H1 (cell line): ENCODE results near the gene TMEM220. TPM values are rescaled to one million over a fixed set of nuclear protein-coding genes. Genes with fewer than 3 reads are reported as not detected.

Experiments
- CTCF ChIA-PET: fragments of 300-600 bp; sonication (Branson Sonifier 250); formaldehyde crosslinking; loops from one replicate; lab custom pipeline; 2021; ENCODE audit not compliant: partially characterized antibody; lab: Charles Lee
- POLR2A ChIA-PET: fragments of 300-600 bp; sonication (Branson Sonifier 250); formaldehyde crosslinking; loops from one replicate; lab custom pipeline; 2021; ENCODE audit warnings: inconsistent platforms; ENCODE audit not compliant: partially characterized antibody; lab: Charles Lee
- DNase-seq, 2 experiments: peaks; one replicate each; pipeline versions ENCODE4 v3.0.0 to v3.0.0-alpha.2; 2010 to 2022; ENCODE audit warnings: low spot score in 2 of 2, low read depth in 1 of 2, mixed read lengths in 1 of 2
- FAIRE-seq: peaks from 2 replicates; lab custom pipeline; 2011; peaks lifted over from hg19 to GRCh38; lab: Jason Lieb, UNC
- H2AFZ ChIP-seq: 2 replicates; pipeline ENCODE4 v1.8.1; 2012; ENCODE audit warnings: low read length, inconsistent platforms
- H2AK5ac ChIP-seq: 2 replicates; pipeline ENCODE4 v1.6.1; 2013; ENCODE audit warnings: low read depth, low read length
- H2BK120ac ChIP-seq: replicated peaks from 2 replicates; pipeline ENCODE3; 2013; ENCODE audit warnings: low read depth, low read length, inconsistent platforms
- H2BK12ac ChIP-seq: 2 replicates; pipeline ENCODE4 v1.6.1; 2013; ENCODE audit warnings: low read depth, low read length
- H2BK15ac ChIP-seq: 2 replicates; pipeline ENCODE4 v1.6.1; 2013; ENCODE audit warnings: low read length
- H2BK20ac ChIP-seq: 2 replicates; pipeline ENCODE4 v1.6.1; 2013; ENCODE audit warnings: low read length
- H2BK5ac ChIP-seq: 2 replicates; pipeline ENCODE4 v1.6.1; 2013; ENCODE audit warnings: low read depth, low read length
- H3K14ac ChIP-seq: 2 replicates; pipeline ENCODE4 v1.6.1; 2013; ENCODE audit warnings: inconsistent platforms; ENCODE audit not compliant: insufficient read length
- H3K18ac ChIP-seq: 2 replicates; pipeline ENCODE4 v1.6.1; 2013; ENCODE audit warnings: low read length; ENCODE audit errors: extremely low read depth
- H3K23ac ChIP-seq: 2 replicates; pipeline ENCODE4 v1.6.1; 2013; ENCODE audit warnings: inconsistent platforms; ENCODE audit not compliant: insufficient read length
- H3K23me2 ChIP-seq: 2 replicates; pipeline ENCODE4 v1.6.1; 2013; ENCODE audit warnings: low read depth, low read length
- H3K27ac ChIP-seq: 2 replicates; pipeline ENCODE4 v1.6.1; 2011; ENCODE audit warnings: low read depth, low read length, inconsistent platforms
- H3K27me3 ChIP-seq, 4 experiments: replicated peaks in 1 of 4; 1 replicate in 1 of 4; 2 replicates in 3 of 4; pipeline versions ENCODE4 v1.6.1 to v1.8.1; 2011 to 2013; ENCODE audit warnings: low read length in 3 of 4, mild to moderate bottlenecking in 3 of 4, inconsistent platforms in 2 of 4, mixed read lengths in 2 of 4, moderate library complexity in 1 of 4; ENCODE audit not compliant: control insufficient read depth in 3 of 4, insufficient read depth in 3 of 4; ENCODE audit errors: extremely low read depth in 1 of 4
- H3K36me3 ChIP-seq, 4 experiments: 2 replicates each; pipeline versions ENCODE4 v1.6.1 to v1.8.1; 2011 to 2013; ENCODE audit warnings: mild to moderate bottlenecking in 4 of 4, low read length in 3 of 4, moderate library complexity in 2 of 4, control low read depth in 1 of 4, inconsistent platforms in 1 of 4; ENCODE audit not compliant: insufficient read depth in 4 of 4, control insufficient read depth in 2 of 4
- H3K4ac ChIP-seq: replicated peaks from 2 replicates; pipeline ENCODE3; 2013; ENCODE audit warnings: low read length, low read depth, mixed read lengths, inconsistent platforms; ENCODE audit not compliant: insufficient read length
- H3K4me1 ChIP-seq, 4 experiments: replicated peaks in 1 of 4; 1 replicate in 1 of 4; 2 replicates in 3 of 4; pipeline versions ENCODE4 v1.6.1 to v1.8.1; 2011 to 2013; ENCODE audit warnings: low read length in 3 of 4, inconsistent platforms in 2 of 4, mixed read lengths in 1 of 4; ENCODE audit not compliant: insufficient read depth in 4 of 4, control insufficient read depth in 3 of 4
- H3K4me2 ChIP-seq, 2 experiments: 2 replicates each; pipeline versions ENCODE4 v1.6.1 to v1.8.1; 2011 to 2013; ENCODE audit warnings: low read depth in 2 of 2, low read length in 2 of 2, control low read depth in 1 of 2, inconsistent platforms in 1 of 2, mild to moderate bottlenecking in 1 of 2; ENCODE audit not compliant: insufficient read depth in 1 of 2
- H3K4me3 ChIP-seq, 4 experiments: fragments of 200-600, 300-600 bp in 1 of 4; sonication (generic), shearing (Covaris generic), sonication (Bioruptor Twin) in 1 of 4; 2 replicates each; pipeline versions ENCODE4 v1.5.1 to v1.8.1; 2011 to 2016; ENCODE audit warnings: low read length in 4 of 4, low read depth in 3 of 4, control low read depth in 2 of 4, inconsistent platforms in 2 of 4, mild to moderate bottlenecking in 2 of 4, mixed read lengths in 1 of 4, moderate library complexity in 1 of 4; ENCODE audit not compliant: insufficient read depth in 2 of 4; ENCODE audit errors: extremely low read depth in 1 of 4
- H3K56ac ChIP-seq: replicated peaks from 2 replicates; pipeline ENCODE3; 2013; ENCODE audit warnings: low read depth, mild to moderate bottlenecking, mixed read lengths, low read length, inconsistent platforms; ENCODE audit not compliant: insufficient read length
- H3K79me1 ChIP-seq: 2 replicates; pipeline ENCODE4 v1.6.1; 2013; ENCODE audit warnings: low read depth, low read length, control low read depth
- H3K79me2 ChIP-seq, 2 experiments: 2 replicates each; pipeline versions ENCODE4 v1.6.1 to v1.8.1; 2012 to 2013; ENCODE audit warnings: low read length in 2 of 2, mild to moderate bottlenecking in 2 of 2, inconsistent platforms in 1 of 2; ENCODE audit not compliant: insufficient read depth in 2 of 2, control insufficient read depth in 1 of 2
- H3K9ac ChIP-seq, 4 experiments: replicated peaks in 1 of 4; 1 replicate in 1 of 4; 2 replicates in 3 of 4; pipeline versions ENCODE4 v1.6.1 to v1.8.1; 2011 to 2013; ENCODE audit warnings: low read depth in 3 of 4, low read length in 3 of 4, control low read depth in 2 of 4, mild to moderate bottlenecking in 2 of 4, moderate library complexity in 2 of 4, inconsistent platforms in 1 of 4; ENCODE audit errors: extremely low read depth in 1 of 4
- H3K9me3 ChIP-seq, 2 experiments: 2 replicates each; pipeline versions ENCODE4 v1.6.1 to v1.8.1; 2012 to 2013; ENCODE audit warnings: mild to moderate bottlenecking in 2 of 2, moderate library complexity in 2 of 2, control low read depth in 1 of 2, inconsistent platforms in 1 of 2, low read depth in 1 of 2, low read length in 1 of 2, mixed read lengths in 1 of 2; ENCODE audit not compliant: insufficient read depth in 2 of 2
- H4K20me1 ChIP-seq, 2 experiments: replicated peaks in 1 of 2; 2 replicates each; pipeline versions ENCODE3 to v1.8.1; 2011 to 2013; ENCODE audit warnings: inconsistent platforms in 2 of 2, low read length in 2 of 2, mild to moderate bottlenecking in 1 of 2; ENCODE audit not compliant: insufficient read depth in 2 of 2, control insufficient read depth in 1 of 2
- H4K5ac ChIP-seq: 2 replicates; pipeline ENCODE4 v1.6.1; 2013; ENCODE audit warnings: low read length, low read depth, mixed read lengths, inconsistent platforms; ENCODE audit not compliant: insufficient read length
- H4K8ac ChIP-seq: 2 replicates; pipeline ENCODE4 v1.8.0; 2013; ENCODE audit warnings: mild to moderate bottlenecking, moderate library complexity, low read length, inconsistent platforms; ENCODE audit not compliant: insufficient read depth; ENCODE audit errors: extremely low read depth
- H4K91ac ChIP-seq: replicated peaks from 2 replicates; pipeline ENCODE3; 2013; ENCODE audit warnings: low read length, mixed read lengths, inconsistent platforms; ENCODE audit not compliant: insufficient read length
- FOSL1 ChIP-seq: IDR thresholded peaks from 2 replicates; pipeline ENCODE4 v1.6.1; 2011; ENCODE audit warnings: mild to moderate bottlenecking, low read depth, low read length, moderate library complexity; ENCODE audit not compliant: insufficient read depth
- JUND ChIP-seq: IDR thresholded peaks from 2 replicates; pipeline ENCODE4 v1.6.1; 2011; ENCODE audit warnings: mild to moderate bottlenecking, improper control_type of control experiment, low read length
- POLR2A ChIP-seq, 2 experiments: IDR thresholded peaks; 1 replicate in 1 of 2; 2 replicates in 1 of 2; pipeline ENCODE4 v1.6.1; 2011; ENCODE audit warnings: low read depth in 2 of 2, low read length in 2 of 2, mild to moderate bottlenecking in 2 of 2; ENCODE audit errors: control extremely low read depth in 1 of 2
- WGBS, 2 experiments: shearing (Covaris generic) in 1 of 2; methylation state at CpG; one replicate each; pipeline versions ENCODE4 v1.1.6 to v1.1.7; 2013 to 2015; ENCODE audit warnings: low lambda C conversion rate in 2 of 2, mixed read lengths in 2 of 2, inconsistent platforms in 1 of 2, low coverage in 1 of 2, missing lambda C conversion rate in 1 of 2; ENCODE audit not compliant: insufficient replicate concordance in 2 of 2, insufficient coverage in 1 of 2, insufficient read length in 1 of 2; ENCODE audit errors: extremely low coverage in 1 of 2, missing lambda C conversion rate in 1 of 2; 5-methylcytosine and 5-hydroxymethylcytosine counted together
- polyA plus RNA-seq, 7 experiments: library from polyadenylated mRNA; depleted of rRNA in 3 of 7; stranded (reverse) in 5 of 7; unstranded in 2 of 7; fragments of >200 nt in 5 of 7; fragments of 200-250 nt in 2 of 7; gene quantifications; 1 replicate in 5 of 7; 2 replicates in 1 of 7; 4 replicates in 1 of 7; pipeline versions ENCODE4 v1.2.1 to v1.2.3, GENCODE V29; 2011 to 2013; ENCODE audit warnings: missing spikeins in 2 of 7, mixed read lengths in 2 of 7
- total RNA-seq: library from RNA; stranded (reverse); fragmentation: NEBNext Ultra II Directional; extraction: Animal tissue kit (Norgen Biotek cat#: 25700); gene quantifications from 2 replicates; pipeline ENCODE4 v1.2.1, GENCODE V29; 2021

TMEM220 gene
- total and polyA plus RNA-seq, 2 of the 8 experiments (the other 6 are each of a cell fraction or from before 2014, with no cell fraction given): 3.8 to 4.1 TPM

DNA sequence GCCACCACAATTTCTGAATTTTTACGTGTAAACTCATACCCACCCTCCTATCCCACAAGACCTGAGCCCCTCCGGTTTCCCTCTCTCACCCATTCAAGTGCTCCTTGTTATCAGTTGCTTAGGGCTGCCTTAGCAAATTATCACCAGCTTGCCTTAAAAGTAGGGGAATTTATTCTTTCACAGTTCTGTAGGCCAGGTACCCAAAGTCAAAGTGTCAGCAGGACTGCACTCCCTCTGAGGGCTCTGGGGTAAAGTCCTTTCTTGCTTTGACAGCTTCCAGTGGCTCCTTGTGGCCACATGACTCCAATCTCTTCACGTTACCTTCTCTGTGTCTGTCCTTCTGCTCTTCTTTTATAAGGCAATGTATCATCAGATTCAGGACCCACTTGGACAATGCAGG, 7.9 kb upstream of the TMEM220 start:
- POLR2A ChIA-PET: interaction anchor here (1.0 to 1.5 kb wide), 3 partner anchors 10 to 107 kb away, joined by 3 to 5 read pairs (median 5); no protein-coding TSS in a partner anchor

More for the DNA sequence above, 7.9 kb upstream of the TMEM220 start:
- no peak overlapping the region for H4K91ac ChIP-seq
- DNase-seq: peak in 1 of 2 experiments; percentile 13
- H2BK15ac ChIP-seq: no peak overlapping the region
- no peak overlapping the region for H3K4ac ChIP-seq
- no peaks in the 10 kb centered on the region for H3K79me2 ChIP-seq
- no peak overlapping the region for H2BK120ac ChIP-seq
- 82% methylated on average over 3 of the region's 3 CpGs; no CpG with 5 or more reads in 1 of the 2 experiments for WGBS, 2 experiments
- no peak overlapping the region for H4K8ac ChIP-seq
- H3K27me3 ChIP-seq: no peaks in the 10 kb centered on the region
- FAIRE-seq: no peak
- no peaks in the 10 kb centered on the region; the same call in 1 of the 2 replicates for H3K23me2 ChIP-seq
- no peaks in the 10 kb centered on the region for H3K9me3 ChIP-seq
- H2AK5ac ChIP-seq: no peak overlapping the region
- no peak overlapping the region for H2AFZ ChIP-seq
- H3K36me3 ChIP-seq: no peaks in the 10 kb centered on the region
- H3K23ac ChIP-seq: no peak overlapping the region
- H4K20me1 ChIP-seq: no peaks in the 10 kb centered on the region
- no peak overlapping the region for H3K9ac ChIP-seq
- 0 out of 2 replicates have a peak overlapping the region, but pooled peaks have one; percentile 42 for H2BK12ac ChIP-seq
- no peak overlapping the region for H3K14ac ChIP-seq
- no peak overlapping the region for H3K4me2 ChIP-seq
- no peak overlapping the region for H4K5ac ChIP-seq
- no peak overlapping the region for H3K4me3 ChIP-seq
- TF ChIP-seq FOSL1: no peak
- TF ChIP-seq JUND: no peak
- TF ChIP-seq POLR2A (IDR thresholded peaks at IDR 0.05; ENCODE audit: control extremely low read depth in 1 of 2, low read depth in 2 of 2, low read length in 2 of 2): no peak
- no peak overlapping the region for H3K27ac ChIP-seq
- H3K4me1 ChIP-seq: no peaks in the 10 kb centered on the region
- H3K18ac ChIP-seq: no peak overlapping the region
- H2BK5ac ChIP-seq: no peak overlapping the region
- H2BK20ac ChIP-seq: no peak overlapping the region
- H3K79me1 ChIP-seq: no peaks in the 10 kb centered on the region
- no peak overlapping the region for H3K56ac ChIP-seq
- CTCF ChIA-PET: interaction anchor here (0.6 to 8.1 kb wide), 32 partner anchors 10 to 1191 kb away, joined by 3 to 88 read pairs (median 5); partner anchors contain the start of gene PIRT
